Naive thymus-derived CD4-positive, alpha-beta T cell (primary cell): ENCODE data around the gene PEF1. TPM values are rescaled to one million over a fixed set of nuclear protein-coding genes. Genes with fewer than 3 reads are reported as not detected.

Source experiments
- ATAC-seq: fragments of 150-1000 bp; cut with Tn5 transposase; 2 replicates; pipeline ENCODE4 v1.10.0; 2021; ENCODE audit warnings: mild to moderate bottlenecking, moderate library complexity
- CTCF ChIA-PET: fragments of 350-600 bp; sonication (Branson Sonifier 250); formaldehyde crosslinking; loops from one replicate; lab custom pipeline; 2021; ENCODE audit warnings: antibody characterized with exemption; lab: Charles Lee
- POLR2A ChIA-PET: fragments of 350-600 bp; sonication (Branson Sonifier 250); formaldehyde crosslinking; loops from one replicate; lab custom pipeline; 2021; ENCODE audit warnings: antibody characterized with exemption, inconsistent platforms; lab: Charles Lee
- DNase-seq, 9 donors: peaks; one replicate each; pipeline versions ENCODE4 v3.0.0 to v3.0.0-alpha.2; 2020 to 2022; ENCODE audit warnings: mixed read lengths in 1 of 9
- H3K27ac ChIP-seq: one replicate; pipeline ENCODE4 v1.7.0; 2013; ENCODE audit warnings: mild to moderate bottlenecking, low read depth, low read length, moderate library complexity
- H3K27me3 ChIP-seq, 2 donors: one replicate each; pipeline ENCODE4 v1.7.0; 2013; ENCODE audit warnings: low read length in 2 of 2, mild to moderate bottlenecking in 2 of 2, moderate library complexity in 2 of 2; ENCODE audit not compliant: control insufficient read depth in 2 of 2, insufficient read depth in 2 of 2
- H3K36me3 ChIP-seq, 3 experiments: 1 replicate in 2 of 3; 2 replicates in 1 of 3; pipeline ENCODE4 v1.7.0; 2013; ENCODE audit warnings: low read length in 3 of 3, mild to moderate bottlenecking in 3 of 3, moderate library complexity in 1 of 3; ENCODE audit not compliant: insufficient read depth in 3 of 3, control insufficient read depth in 2 of 3
- H3K4me1 ChIP-seq, 2 donors: one replicate each; pipeline ENCODE4 v1.7.0; 2013; ENCODE audit warnings: low read length in 2 of 2, mild to moderate bottlenecking in 2 of 2, moderate library complexity in 1 of 2; ENCODE audit not compliant: control insufficient read depth in 2 of 2, insufficient read depth in 2 of 2
- H3K4me3 ChIP-seq: 2 replicates; pipeline ENCODE4 v1.7.0; 2013; ENCODE audit warnings: mild to moderate bottlenecking, low read length
- H3K9me3 ChIP-seq, 3 experiments: 1 replicate in 2 of 3; 2 replicates in 1 of 3; pipeline ENCODE4 v1.7.0; 2013; ENCODE audit warnings: low read length in 3 of 3; ENCODE audit not compliant: control insufficient read depth in 2 of 3
- H3K27ac Mint-ChIP-seq, 9 donors: one replicate each; pipeline ENCODE4 v1.8.0; 2020 to 2022; ENCODE audit warnings: mixed read lengths in 9 of 9, mild to moderate bottlenecking in 8 of 9, moderate library complexity in 5 of 9, inconsistent platforms in 2 of 9
- H3K27me3 Mint-ChIP-seq, 5 donors: one replicate each; pipeline ENCODE4 v1.8.0; 2021 to 2022; ENCODE audit warnings: mixed read lengths in 5 of 5, mild to moderate bottlenecking in 1 of 5
- H3K36me3 Mint-ChIP-seq, 5 donors: one replicate each; pipeline ENCODE4 v1.8.0; 2020 to 2022; ENCODE audit warnings: mixed read lengths in 5 of 5, mild to moderate bottlenecking in 3 of 5, inconsistent platforms in 1 of 5
- H3K4me1 Mint-ChIP-seq, 7 donors: one replicate each; pipeline ENCODE4 v1.8.0; 2020 to 2022; ENCODE audit warnings: mixed read lengths in 7 of 7, mild to moderate bottlenecking in 3 of 7, inconsistent platforms in 1 of 7
- H3K4me3 Mint-ChIP-seq, 10 donors: one replicate each; pipeline ENCODE4 v1.8.0; 2020 to 2022; ENCODE audit warnings: mild to moderate bottlenecking in 10 of 10, mixed read lengths in 10 of 10, moderate library complexity in 6 of 10, inconsistent platforms in 2 of 10
- H3K9me3 Mint-ChIP-seq, 11 donors: one replicate each; pipeline ENCODE4 v1.8.0; 2020 to 2022; ENCODE audit warnings: mixed read lengths in 11 of 11, mild to moderate bottlenecking in 4 of 11, inconsistent platforms in 1 of 11, moderate library complexity in 1 of 11
- intact Hi-C, 2 donors: fragments of 100-400 bp; cut with micrococcal nuclease; formaldehyde crosslinking; loops; one replicate each; pipeline ENCODE4 v1.15.1; 2023
- polyA plus RNA-seq, 2 donors: library from polyadenylated mRNA; unstranded; fragments of 300-500 nt; fragmentation: Illumina TruSeq; gene quantifications; one replicate each; pipeline ENCODE4 v1.2.3, GENCODE V29; 2021
- total RNA-seq, 6 experiments: library from RNA in 5 of 6; stranded (reverse) in 5 of 6; gene quantifications; 1 replicate in 5 of 6; 2 replicates in 1 of 6; pipeline ENCODE4 v1.2.3 and lab custom pipeline; 2021 to 2026

The PEF1 gene
- total and polyA plus RNA-seq, 7 experiments from 2014 or later: 37.7 to 87.7 (median 45.5) TPM

DNA sequence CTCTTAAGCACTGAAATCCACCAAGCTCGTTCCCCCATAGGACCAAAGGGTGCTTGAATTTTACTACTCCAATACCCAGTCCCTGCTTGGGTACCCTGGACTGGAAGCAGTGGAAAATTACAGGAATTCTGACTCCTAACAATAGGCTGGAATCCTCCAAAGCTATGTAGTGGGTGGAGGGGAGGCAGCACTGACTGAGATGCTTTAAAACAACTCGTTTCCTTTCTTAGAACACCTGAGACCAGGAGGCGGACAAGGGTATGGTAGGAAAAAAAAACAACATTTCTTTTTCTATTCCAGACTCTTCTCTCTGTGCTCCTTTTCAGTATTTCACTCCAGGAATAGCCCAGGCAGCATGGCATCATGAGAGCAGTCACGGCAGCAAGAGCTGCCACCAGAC, 2.3 kb downstream of the PEF1 start:
- Mint-ChIP-seq H3K27me3 (no peaks in the 10 kb centered on the region), H3K4me1 (peaks cover 29 to 50% (median 40%) of the 10 kb centered on the region in 7 donors), H3K27ac (no peak overlapping the region), H3K4me3 (peak overlapping the region in 2 of 10 donors; percentile 7 to 62), H3K9me3 (peaks cover 0 to 4% (median 0%) of the 10 kb centered on the region in 11 donors), H3K36me3 (no peaks in the 10 kb centered on the region)
- no peaks in the 10 kb centered on the region for H3K9me3 ChIP-seq
- no peak overlapping the region for H3K27ac ChIP-seq
- H3K36me3 ChIP-seq: peaks cover 0 to 19% (median 4%) of the 10 kb centered on the region in 3 experiments
- POLR2A ChIA-PET: interaction anchor here (0.6 to 1.2 kb wide), 2 partner anchors 9 to 468 kb away, joined by 3 read pairs; no protein-coding TSS in a partner anchor
- no peaks in the 10 kb centered on the region for H3K27me3 ChIP-seq
- peaks cover 31 to 46% of the 10 kb centered on the region in 2 donors for H3K4me1 ChIP-seq
- no peak overlapping the region for H3K4me3 ChIP-seq
- CTCF ChIA-PET: interaction anchor here (1.3 to 2.0 kb wide), 2 partner anchors 119 to 147 kb away, joined by 3 to 4 read pairs; no protein-coding TSS in a partner anchor
- intact Hi-C loops: loop anchor here (5.0 to 10.0 kb wide), 4 partner anchors 292 to 1485 kb away; partner anchors contain the start of genes PUM1 (in 2 of the 2), CCDC28B (in 1 of the 2), DCDC2B (in 1 of the 2) and IQCC (in 1 of the 2)
- DNase-seq (no peak), ATAC-seq (no peak)

DNA sequence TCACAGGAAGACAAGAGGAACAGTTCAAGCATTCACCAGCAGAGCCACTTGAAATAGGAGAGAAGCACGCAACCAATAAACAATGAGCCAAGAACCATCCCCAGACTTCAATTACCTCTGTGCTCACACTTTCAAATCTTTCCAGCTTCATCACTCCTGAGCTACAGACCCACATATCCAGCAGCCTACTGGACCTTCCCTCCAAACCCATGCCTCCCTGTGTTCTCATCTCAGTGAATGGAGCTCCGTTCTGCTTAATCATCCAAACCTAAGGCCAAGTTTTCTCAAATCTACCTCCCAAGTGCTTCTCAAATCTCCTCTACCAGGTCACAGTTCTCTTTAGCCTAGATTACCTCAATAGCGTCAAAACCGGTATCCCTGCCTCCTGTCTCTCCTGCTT, 3.7 kb downstream of the PEF1 start:
- intact Hi-C loops: loop anchor here (5.0 to 10.0 kb wide), 4 partner anchors 294 to 1486 kb away; partner anchors contain the start of genes PUM1 (in 2 of the 2), CCDC28B (in 1 of the 2), DCDC2B (in 1 of the 2) and IQCC (in 1 of the 2)
- ChIA-PET CTCF (no interaction called here), POLR2A (no interaction called here)
- no peaks in the 10 kb centered on the region for H3K36me3 Mint-ChIP-seq
- DNase-seq (no peak), ATAC-seq (no peak)
- Histone ChIP-seq H3K9me3 (no peaks in the 10 kb centered on the region), H3K4me3 (no peak overlapping the region), H3K4me1 (peaks cover 29 to 49% of the 10 kb centered on the region in 2 donors), H3K27ac (no peak overlapping the region), H3K36me3 (peaks cover 0 to 19% (median 4%) of the 10 kb centered on the region in 3 experiments), H3K27me3 (no peaks in the 10 kb centered on the region)
- H3K4me1 Mint-ChIP-seq: peaks cover 26 to 53% (median 37%) of the 10 kb centered on the region in 7 donors
- no peak overlapping the region for H3K27ac Mint-ChIP-seq
- H3K9me3 Mint-ChIP-seq: peaks cover 0 to 4% (median 0%) of the 10 kb centered on the region in 11 donors
- H3K4me3 Mint-ChIP-seq: no peak overlapping the region
- no peaks in the 10 kb centered on the region for H3K27me3 Mint-ChIP-seq

DNA sequence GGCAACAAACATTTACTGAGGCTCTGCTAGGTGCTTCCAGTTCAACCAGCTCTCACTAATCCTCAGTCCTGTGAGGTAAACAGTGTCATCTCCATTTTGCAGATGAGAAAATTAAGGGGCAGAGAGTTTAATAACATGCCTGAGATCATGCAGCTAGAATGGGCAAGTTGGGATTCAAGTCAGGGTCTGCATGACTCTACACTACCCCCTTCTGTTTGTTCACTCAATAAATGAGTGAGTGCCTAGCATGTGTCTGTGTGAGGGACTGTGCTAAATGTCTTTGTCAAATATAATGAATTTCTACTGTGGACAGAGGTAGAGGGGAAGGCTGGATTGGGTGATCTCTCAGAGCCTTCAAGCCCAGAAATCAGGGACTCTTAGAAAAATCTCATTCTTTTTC, 4.5 kb downstream of the PEF1 start:
- DNase-seq: no peak
- CTCF ChIA-PET: interaction anchor here (0.7 kb wide), 1 partner anchor 40 kb away, joined by 6 read pairs; no protein-coding TSS in a partner anchor

DNA sequence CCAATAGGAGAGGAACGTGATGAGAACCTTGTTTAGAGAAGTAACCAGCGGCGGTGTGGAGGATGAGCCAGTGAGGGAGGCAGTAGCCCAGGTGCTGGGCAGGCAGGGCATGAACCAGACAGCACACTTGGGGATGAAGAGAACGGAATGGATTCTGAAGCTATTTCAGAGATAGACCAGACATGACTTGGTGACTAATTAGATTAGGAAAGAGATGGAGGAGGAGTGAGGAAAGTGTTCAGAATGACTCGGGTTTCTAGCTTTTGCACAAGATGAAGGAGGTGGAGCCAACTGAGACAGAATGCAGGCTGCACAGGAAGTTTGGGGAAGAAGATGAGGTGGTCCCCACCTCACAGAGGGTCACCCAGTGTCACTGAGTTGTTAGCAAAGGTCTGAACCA, 5.1 kb downstream of the PEF1 start:
- peaks cover 0 to 24% (median 4%) of the 10 kb centered on the region in 3 experiments for H3K36me3 ChIP-seq
- Mint-ChIP-seq H3K4me1 (peaks cover 13 to 47% (median 25%) of the 10 kb centered on the region in 7 donors), H3K27ac (no peak overlapping the region), H3K9me3 (no peaks in the 10 kb centered on the region), H3K36me3 (peaks cover 0 to 3% (median 0%) of the 10 kb centered on the region in 5 donors), H3K27me3 (no peaks in the 10 kb centered on the region), H3K4me3 (no peak overlapping the region)
- ChIA-PET POLR2A (no interaction called here), CTCF (no interaction called here)
- DNase-seq: no peak
- ATAC-seq: peak; percentile 17
- H3K27ac ChIP-seq: no peak overlapping the region
- intact Hi-C loops: no loop called here
- H3K4me1 ChIP-seq: peaks cover 22 to 41% of the 10 kb centered on the region in 2 donors
- no peak overlapping the region for H3K4me3 ChIP-seq
- no peaks in the 10 kb centered on the region for H3K9me3 ChIP-seq
- H3K27me3 ChIP-seq: no peaks in the 10 kb centered on the region

More for the DNA sequence above, 4.5 kb downstream of the PEF1 start:
- Histone ChIP-seq H3K27me3 (no peaks in the 10 kb centered on the region), H3K27ac (no peak overlapping the region), H3K9me3 (no peaks in the 10 kb centered on the region), H3K36me3 (peaks cover 0 to 23% (median 4%) of the 10 kb centered on the region in 3 experiments), H3K4me3 (no peak overlapping the region), H3K4me1 (peaks cover 22 to 42% of the 10 kb centered on the region in 2 donors)
- intact Hi-C loops: loop anchor here (5.0 to 10.0 kb wide), 4 partner anchors 295 to 1487 kb away; partner anchors contain the start of genes PUM1 (in 2 of the 2), CCDC28B (in 1 of the 2), DCDC2B (in 1 of the 2) and IQCC (in 1 of the 2)
- no peaks in the 10 kb centered on the region for H3K27me3 Mint-ChIP-seq
- H3K36me3 Mint-ChIP-seq: no peaks in the 10 kb centered on the region
- POLR2A ChIA-PET: no interaction called here
- no peak overlapping the region for H3K4me3 Mint-ChIP-seq
- H3K27ac Mint-ChIP-seq: no peak overlapping the region
- peaks cover 0 to 4% (median 0%) of the 10 kb centered on the region in 11 donors for H3K9me3 Mint-ChIP-seq
- H3K4me1 Mint-ChIP-seq: peaks cover 19 to 50% (median 29%) of the 10 kb centered on the region in 7 donors
- ATAC-seq: no peak

DNA sequence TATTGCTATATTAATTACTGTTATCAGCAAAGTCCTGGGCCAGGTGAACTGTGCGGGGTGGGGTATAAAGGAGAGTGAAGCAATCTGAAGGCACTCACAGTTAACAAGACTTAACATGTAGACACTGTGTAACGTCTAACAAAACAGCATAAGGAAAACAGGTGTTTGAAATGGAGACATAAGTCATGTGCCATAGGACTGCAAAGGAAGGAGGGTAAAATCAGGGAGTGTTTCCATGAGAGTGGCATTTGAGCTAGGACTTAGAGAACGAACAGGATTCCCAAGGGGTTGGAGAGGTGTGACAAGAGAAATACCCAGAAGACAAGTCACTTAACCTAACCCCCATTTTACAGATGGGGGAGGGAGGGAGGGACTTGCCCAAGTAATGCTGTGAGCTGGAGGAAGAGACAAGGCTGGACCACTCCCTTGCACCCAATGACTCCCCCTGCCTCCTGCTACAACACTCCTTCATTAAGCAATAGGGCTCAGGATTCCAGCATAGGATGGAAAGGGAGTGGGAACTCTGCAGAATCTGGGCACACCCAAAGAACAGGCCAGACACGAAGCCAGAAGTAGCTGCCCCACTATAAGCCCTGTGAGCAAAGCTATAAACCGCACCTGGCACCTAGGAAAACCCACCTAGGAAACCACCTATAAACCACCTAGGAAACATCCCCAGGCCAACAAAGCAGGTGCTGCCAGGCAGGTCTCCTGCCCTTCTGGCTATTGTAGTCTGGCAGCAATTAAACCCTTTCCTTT, 6.6 kb downstream of the PEF1 start:
- Mint-ChIP-seq H3K27me3 (no peaks in the 10 kb centered on the region), H3K4me1 (peaks cover 0 to 36% (median 17%) of the 10 kb centered on the region in 7 donors), H3K36me3 (peaks cover 0 to 4% (median 0%) of the 10 kb centered on the region in 5 donors), H3K4me3 (peak overlapping the region in 2 of 10 donors; percentile 1 to 13), H3K27ac (peak overlapping the region in 5 of 9 donors; percentile 5 to 78 (median 26)), H3K9me3 (no peaks in the 10 kb centered on the region)
- no peak overlapping the region for H3K4me3 ChIP-seq
- no peaks in the 10 kb centered on the region for H3K9me3 ChIP-seq
- no peak for DNase-seq
- H3K4me1 ChIP-seq: peaks cover 10 to 31% of the 10 kb centered on the region in 2 donors
- ChIA-PET POLR2A (no interaction called here), CTCF (no interaction called here)
- no peak for ATAC-seq
- peaks cover 0 to 31% (median 4%) of the 10 kb centered on the region in 3 experiments for H3K36me3 ChIP-seq
- intact Hi-C loops: no loop called here
- H3K27ac ChIP-seq: no peak overlapping the region
- no peaks in the 10 kb centered on the region for H3K27me3 ChIP-seq

DNA sequence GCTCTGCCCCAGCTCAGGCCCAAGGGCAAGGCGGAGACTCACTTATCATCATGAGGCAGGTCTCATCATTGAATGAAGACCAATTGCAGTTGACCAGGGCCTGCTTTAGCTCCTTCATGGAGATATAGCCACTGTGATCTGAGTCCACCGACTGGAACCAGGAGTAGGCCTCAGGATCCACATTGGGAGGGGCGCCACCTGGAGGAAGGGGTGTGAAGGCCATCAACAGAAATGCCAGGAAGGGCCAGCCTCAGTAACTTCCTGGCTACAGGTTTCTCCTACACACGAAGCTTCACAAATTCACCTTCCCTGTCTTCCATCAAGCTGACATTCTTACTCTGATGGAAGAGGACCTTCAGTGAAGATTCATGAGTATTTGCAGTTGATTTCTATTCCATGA, 11.6 kb downstream of the PEF1 start:
- peaks cover 0 to 70% (median 24%) of the 10 kb centered on the region in 3 experiments for H3K36me3 ChIP-seq
- intact Hi-C loops: no loop called here

More for the DNA sequence above, 11.6 kb downstream of the PEF1 start:
- ATAC-seq: no peak
- Histone ChIP-seq H3K9me3 (no peaks in the 10 kb centered on the region), H3K27me3 (no peaks in the 10 kb centered on the region), H3K4me1 (peaks cover 0 to 9% of the 10 kb centered on the region in 2 donors), H3K27ac (no peak overlapping the region), H3K4me3 (no peak overlapping the region)
- Mint-ChIP-seq H3K27ac (no peak overlapping the region), H3K36me3 (peaks cover 4 to 44% (median 9%) of the 10 kb centered on the region in 5 donors), H3K27me3 (no peaks in the 10 kb centered on the region), H3K4me3 (no peak overlapping the region), H3K9me3 (no peaks in the 10 kb centered on the region), H3K4me1 (peaks cover 0 to 27% (median 9%) of the 10 kb centered on the region in 7 donors)
- CTCF ChIA-PET: interaction anchor here (0.7 kb wide), 1 partner anchor 14 kb away, joined by 3 read pairs; no protein-coding TSS in a partner anchor
- POLR2A ChIA-PET: interaction anchor here (1.0 kb wide), 1 partner anchor 10 kb away, joined by 3 read pairs; no protein-coding TSS in a partner anchor
- peak in 1 of 9 donors; percentile 40 for DNase-seq
